ENCODE measurements around the gene PDE2A. TPM values are rescaled to one million over a fixed set of nuclear protein-coding genes. Genes with fewer than 3 reads are reported as not detected.

The PDE2A gene
- total RNA-seq, 1 experiment from 2014 or later: 3.7 TPM

GRCh38 chr11:72722050-72722748 lies 48.0 kb upstream of the PDE2A start:
- peaks cover 9% of the 10 kb centered on the region for H3K4me1 Mint-ChIP-seq
- H3K27me3 Mint-ChIP-seq (ENCODE audit: low read depth): no peaks in the 10 kb centered on the region
- ATAC-seq: peak; percentile 81
- ChIA-PET CTCF (interaction anchor here (1.1 to 1.8 kb wide), 8 partner anchors 10 to 514 kb away, joined by 3 to 8 read pairs (median 4); partner anchors contain the start of gene STARD10), POLR2A (no interaction called here)
- H3K4me3 Mint-ChIP-seq: no peak overlapping the region
- no peaks in the 10 kb centered on the region for H3K36me3 Mint-ChIP-seq
- no peaks in the 10 kb centered on the region for H3K9me3 Mint-ChIP-seq
- DNase-seq (ENCODE audit: low spot score): peak; percentile 73
- no peak for TF ChIP-seq ZNF281 (CRISPR knock-in tag; IDR thresholded peaks at IDR 0.05)
- TF ChIP-seq CREM (CRISPR knock-in tag; IDR thresholded peaks at IDR 0.05): peak; percentile 58; the same call in 1 of the 2 replicates
- TF ChIP-seq TEAD4 (CRISPR knock-in tag; IDR thresholded peaks at IDR 0.05): no peak
- peak; percentile 69 for TF ChIP-seq NFYB (CRISPR knock-in tag; conservative IDR thresholded peaks at IDR 0.05; ENCODE audit: low read depth)
- H3K27ac Mint-ChIP-seq: peak overlapping the region; percentile 95

DNA sequence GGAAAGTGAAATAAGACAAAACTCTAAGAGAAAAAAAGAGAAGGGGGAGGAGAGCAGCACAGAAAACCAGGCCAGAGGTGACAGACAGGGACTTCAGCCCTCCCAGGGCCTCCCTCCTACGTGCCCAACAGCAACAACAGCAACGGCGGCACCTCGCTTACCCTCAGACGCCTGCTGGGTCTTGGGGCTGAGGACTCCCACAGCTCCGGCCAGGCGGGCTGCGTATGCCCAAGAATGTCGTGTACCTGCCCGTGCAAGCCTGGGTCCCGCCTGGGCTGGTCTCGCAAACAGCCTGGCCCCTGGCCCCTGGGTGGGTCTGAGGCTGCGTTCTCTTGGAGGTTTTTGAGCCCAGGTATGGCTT lies 47.4 kb upstream of the PDE2A start:
- Mint-ChIP-seq H3K27me3 (ENCODE audit: low read depth) (no peaks in the 10 kb centered on the region), H3K4me3 (no peak overlapping the region), H3K27ac (peak overlapping the region; percentile 95), H3K9me3 (no peaks in the 10 kb centered on the region), H3K36me3 (no peaks in the 10 kb centered on the region), H3K4me1 (peaks cover 9% of the 10 kb centered on the region)
- ChIA-PET POLR2A (no interaction called here), CTCF (interaction anchor here (1.2 to 1.6 kb wide), 3 partner anchors 11 to 515 kb away, joined by 3 to 6 read pairs (median 5); no protein-coding TSS in a partner anchor)
- no peak for DNase-seq (ENCODE audit: low spot score)
- no peak for ATAC-seq
- no peak for TF ChIP-seq ZNF281 (CRISPR knock-in tag; IDR thresholded peaks at IDR 0.05)
- no peak for TF ChIP-seq NR2C2 (CRISPR knock-in tag; IDR thresholded peaks at IDR 0.05)
- TF ChIP-seq ESRRA (CRISPR knock-in tag; IDR thresholded peaks at IDR 0.05; ENCODE audit: borderline replicate concordance): no peak
- no peak for TF ChIP-seq NFYB (CRISPR knock-in tag; conservative IDR thresholded peaks at IDR 0.05; ENCODE audit: low read depth)
- no peak for TF ChIP-seq CBFB (CRISPR knock-in tag; IDR thresholded peaks at IDR 0.05; ENCODE audit: low read depth)
- no peak for TF ChIP-seq ZBTB21 (CRISPR knock-in tag; IDR thresholded peaks at IDR 0.05; ENCODE audit: borderline replicate concordance)
- no peak for TF ChIP-seq ZBTB43 (CRISPR knock-in tag; IDR thresholded peaks at IDR 0.05)
- no peak for TF ChIP-seq GRHL2 (CRISPR knock-in tag; IDR thresholded peaks at IDR 0.05; ENCODE audit: insufficient replicate concordance, severe bottlenecking)
- TF ChIP-seq ZNF263 (CRISPR knock-in tag; IDR thresholded peaks at IDR 0.05; ENCODE audit: low read depth): no peak
- TF ChIP-seq RELA (CRISPR knock-in tag; IDR thresholded peaks at IDR 0.05; ENCODE audit: borderline replicate concordance): no peak

DNA sequence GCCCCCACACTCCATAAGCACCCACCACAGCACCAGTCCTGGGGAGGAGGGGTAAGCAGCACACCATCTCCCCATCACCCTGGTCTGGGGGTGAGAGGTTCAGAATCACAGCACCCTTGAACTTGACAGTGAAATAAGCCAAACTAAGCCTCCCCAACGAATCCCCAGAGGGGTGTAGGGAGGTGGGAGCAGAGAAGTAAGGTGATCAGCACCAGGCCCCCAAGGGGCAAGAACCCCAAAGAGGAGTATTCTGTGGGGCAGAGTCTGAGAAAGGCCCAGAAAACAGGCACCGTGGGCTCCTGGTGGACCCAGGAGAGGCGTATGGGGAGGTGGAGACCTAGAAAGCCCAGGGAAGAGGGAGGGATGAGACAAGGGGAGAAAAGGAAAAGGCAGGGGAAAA lies 47.1 kb upstream of the PDE2A start:
- ATAC-seq: no peak
- ChIA-PET POLR2A (no interaction called here), CTCF (interaction anchor here (1.0 to 1.4 kb wide), 2 partner anchors 37 to 72 kb away, joined by 3 to 4 read pairs; no protein-coding TSS in a partner anchor)
- Mint-ChIP-seq H3K4me1 (peaks cover 9% of the 10 kb centered on the region), H3K36me3 (no peaks in the 10 kb centered on the region), H3K9me3 (no peaks in the 10 kb centered on the region), H3K27ac (no peak overlapping the region), H3K27me3 (ENCODE audit: low read depth) (no peaks in the 10 kb centered on the region), H3K4me3 (no peak overlapping the region)
- DNase-seq (ENCODE audit: low spot score): no peak
- no peak for TF ChIP-seq FOXP4 (CRISPR knock-in tag; IDR thresholded peaks at IDR 0.05)
- TF ChIP-seq CREB1 (CRISPR knock-in tag; IDR thresholded peaks at IDR 0.05): no peak
- no peak for TF ChIP-seq ZNF396 (CRISPR knock-in tag; IDR thresholded peaks at IDR 0.05; ENCODE audit: borderline replicate concordance)
- TF ChIP-seq JUN (CRISPR knock-in tag; IDR thresholded peaks at IDR 0.05): no peak
- TF ChIP-seq ZNF263 (CRISPR knock-in tag; IDR thresholded peaks at IDR 0.05; ENCODE audit: low read depth): no peak
- TF ChIP-seq, protein P1, sequence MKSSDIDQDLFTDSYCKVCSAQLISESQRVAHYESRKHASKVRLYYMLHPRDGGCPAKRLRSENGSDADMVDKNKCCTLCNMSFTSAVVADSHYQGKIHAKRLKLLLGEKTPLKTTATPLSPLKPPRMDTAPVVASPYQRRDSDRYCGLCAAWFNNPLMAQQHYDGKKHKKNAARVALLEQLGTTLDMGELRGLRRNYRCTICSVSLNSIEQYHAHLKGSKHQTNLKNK (CRISPR knock-in tag; IDR thresholded peaks at IDR 0.05): no peak
- TF ChIP-seq ZNF281 (CRISPR knock-in tag; IDR thresholded peaks at IDR 0.05): no peak
- TF ChIP-seq SP1 (CRISPR knock-in tag; conservative IDR thresholded peaks at IDR 0.05): no peak

Measured in WTC11 (cell line).